Caki2 (cell line): Measurements from ENCODE around the gene NUP133. TPM values are rescaled to one million over a fixed set of nuclear protein-coding genes. Genes with fewer than 3 reads are reported as not detected.
"Not testable (repeated sequence)": the region's sequence is repeated elsewhere in the genome, so short reads cannot be mapped to it uniquely, and the experiment has no call there.

Experiments used
- DNase-seq: peaks from one replicate; pipeline ENCODE4 v3.0.0-alpha.2; 2015; ENCODE audit warnings: low read depth
- in situ Hi-C: cut with HindIII; loops from 2 replicates; pipeline ENCODE4 v1.10.0; 2016; ENCODE audit warnings: low sequenced_read_pairs, low pct_unique_long_range_greater_than_20kb, mixed read lengths
- total RNA-seq: library from RNA; depleted of rRNA; stranded (reverse); fragments of >200 nt; shearing (Covaris generic); gene quantifications from 2 replicates; pipeline ENCODE4 v1.2.3, GENCODE V29; 2014; ENCODE audit warnings: low replicate concordance; rRNA removed

NUP133 gene
- total RNA-seq, 1 experiment from 2014 or later = 22.5 TPM

- no peak for DNase-seq
- in situ Hi-C loops = no loop called here
These were observed 100.7 kb downstream of the NUP133 start for GRCh38 chr1:229407206-229408026.

GRCh38 chr1:229406798-229407197 lies 101.3 kb downstream of the NUP133 start:
- DNase-seq = no peak
- in situ Hi-C loops = no loop called here

GRCh38 chr1:229403573-229403972 lies 104.6 kb downstream of the NUP133 start:
- in situ Hi-C loops = no loop called here
- no peak for DNase-seq

- in situ Hi-C loops = no loop called here
- DNase-seq = no peak
These were observed 105.1 kb downstream of the NUP133 start for GRCh38 chr1:229402993-229403392.

- in situ Hi-C loops, DNase-seq: not testable (repeated sequence)
These were observed 105.8 kb downstream of the NUP133 start for GRCh38 chr1:229402329-229402728.

- in situ Hi-C loops = no loop called here
These were observed 110.4 kb downstream of the NUP133 start for GRCh38 chr1:229397762-229398161.

GRCh38 chr1:229396585-229397206 lies 111.4 kb downstream of the NUP133 start:
- in situ Hi-C loops = no loop called here
- no peak for DNase-seq

More at GRCh38 chr1:229397762-229398161, 110.4 kb downstream of the NUP133 start:
- DNase-seq = no peak

GRCh38 chr1:229394517-229394916 lies 113.6 kb downstream of the NUP133 start:
- DNase-seq, in situ Hi-C loops: not testable (repeated sequence)

GRCh38 chr1:229392936-229393335 lies 115.2 kb downstream of the NUP133 start:
- DNase-seq = no peak
- in situ Hi-C loops = no loop called here

Other genes with a start within 250 kb of the NUP133 start
- gene RAB4A, start 237.2 kb downstream of the NUP133 start, total RNA-seq = 53.7 and 65.1 TPM in 2 replicates
- gene CCSAP, start 165.3 kb downstream of the NUP133 start, total RNA-seq = 3.4 and 4.2 TPM in 2 replicates
- gene ACTA1, start 74.2 kb downstream of the NUP133 start, total RNA-seq = 7.4 TPM in 1 of 2 replicates, not detected in the other
- gene ABCB10, start 50.4 kb upstream of the NUP133 start, total RNA-seq = 12.3 and 15.5 TPM in 2 replicates
- 7.5 and 10.1 TPM in 2 replicates for gene TAF5L, start 117.8 kb upstream of the NUP133 start, total RNA-seq
- gene URB2, start 117.9 kb upstream of the NUP133 start, total RNA-seq = 7.3 and 10.3 TPM in 2 replicates